ENCODE measurements around the gene ERBB2. TPM values are rescaled to one million over a fixed set of nuclear protein-coding genes. Genes with fewer than 3 reads are reported as not detected.

The ERBB2 gene
- total and polyA plus RNA-seq, 2 of the 13 experiments (the other 11 are each of a cell fraction or from before 2014, with no cell fraction given), result 57.7 to 64.1 TPM

DNA sequence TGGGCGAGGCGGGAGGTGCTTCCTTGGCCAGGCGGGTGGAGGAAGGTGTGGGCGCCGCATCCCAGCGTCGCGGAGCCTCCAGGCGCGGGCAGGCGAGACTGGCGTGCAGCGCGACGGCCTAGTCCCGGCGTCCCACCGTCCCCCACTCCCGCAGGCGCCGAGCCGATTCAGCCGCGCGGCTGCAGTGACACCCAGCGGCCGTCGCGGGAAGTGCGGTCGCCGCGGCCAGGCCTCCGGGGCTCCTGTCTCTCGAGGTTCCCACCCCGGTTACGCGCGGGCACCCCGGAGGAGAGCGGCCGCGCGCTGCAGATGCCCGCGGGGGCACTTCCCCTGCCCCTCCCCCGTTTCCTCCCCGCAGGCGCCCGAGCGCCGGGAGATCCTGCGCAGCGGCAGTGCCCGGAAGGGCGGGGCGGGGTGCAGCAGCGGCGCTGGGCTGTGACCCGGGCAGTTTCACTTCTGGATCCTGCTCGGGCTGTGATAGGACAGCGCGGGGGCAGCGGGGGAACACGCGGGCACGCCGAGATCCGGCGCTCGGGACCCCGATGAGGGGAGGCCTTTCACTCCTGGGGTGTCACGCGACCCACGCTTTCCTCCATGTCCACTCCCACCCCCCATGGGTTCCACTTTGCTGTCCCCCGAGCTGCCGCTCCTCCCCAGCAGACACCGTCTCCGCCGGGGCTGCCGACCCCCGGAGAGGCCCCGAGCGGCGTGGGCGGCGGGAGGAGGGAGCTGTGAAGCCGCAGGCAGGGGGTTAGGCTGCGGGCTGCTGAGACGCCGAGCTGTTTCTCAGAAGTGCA, 54.5 kb downstream of the ERBB2 start (continued):
- TF ChIP-seq ZNF567 (CRISPR knock-in tag; IDR thresholded peaks at IDR 0.05; ENCODE audit: borderline replicate concordance) (peak; percentile 64; the same call in 1 of the 2 replicates), ZNF143 (CRISPR knock-in tag; IDR thresholded peaks at IDR 0.05) (peak; percentile 75), KDM4B (CRISPR knock-in tag; IDR thresholded peaks at IDR 0.05) (peak; percentile 59; the same call in 1 of the 2 replicates), ZNF274 (CRISPR knock-in tag; IDR thresholded peaks at IDR 0.05) (peak; percentile 46; the same call in 1 of the 2 replicates), HDAC6 (IDR thresholded peaks at IDR 0.05; ENCODE audit: low read depth, low read length) (no peak), ZNF7 (CRISPR knock-in tag; IDR thresholded peaks at IDR 0.05) (no peak), RXRA (CRISPR knock-in tag; IDR thresholded peaks at IDR 0.05) (peak; percentile 86), ZBTB42 (CRISPR knock-in tag; IDR thresholded peaks at IDR 0.05) (peak; percentile 93; the same call in 1 of the 2 replicates), PRPF4 (IDR thresholded peaks at IDR 0.05; ENCODE audit: low read depth, low read length, poor library complexity, severe bottlenecking) (no peak), MAFG (CRISPR knock-in tag; IDR thresholded peaks at IDR 0.05) (peak; percentile 61; the same call in 1 of the 2 replicates), ZNF644 (CRISPR knock-in tag; IDR thresholded peaks at IDR 0.05; ENCODE audit: low read depth) (no peak; the same call in 1 of the 2 replicates), MIER3 (CRISPR knock-in tag; IDR thresholded peaks at IDR 0.05; ENCODE audit: borderline replicate concordance) (peak; percentile 27; the same call in 1 of the 2 replicates), ZNF251 (CRISPR knock-in tag; IDR thresholded peaks at IDR 0.05) (no peak), CBX5 (CRISPR knock-in tag; IDR thresholded peaks at IDR 0.05; ENCODE audit: borderline replicate concordance) (peak; percentile 48), ZNF414 (CRISPR knock-in tag; IDR thresholded peaks at IDR 0.05) (peak; percentile 87; the same call in 1 of the 2 replicates), ZNF33B (CRISPR knock-in tag; IDR thresholded peaks at IDR 0.05) (peak; percentile 21), ATF1 (CRISPR knock-in tag; IDR thresholded peaks at IDR 0.05) (no peak), SCMH1 (CRISPR knock-in tag; IDR thresholded peaks at IDR 0.05; ENCODE audit: borderline replicate concordance) (no peak), ELF1 (CRISPR knock-in tag; IDR thresholded peaks at IDR 0.05) (peak; percentile 82), ZBTB39 (CRISPR knock-in tag; IDR thresholded peaks at IDR 0.05) (peak; percentile 85; the same call in 1 of the 2 replicates)
- TF ChIP-seq, protein P1, sequence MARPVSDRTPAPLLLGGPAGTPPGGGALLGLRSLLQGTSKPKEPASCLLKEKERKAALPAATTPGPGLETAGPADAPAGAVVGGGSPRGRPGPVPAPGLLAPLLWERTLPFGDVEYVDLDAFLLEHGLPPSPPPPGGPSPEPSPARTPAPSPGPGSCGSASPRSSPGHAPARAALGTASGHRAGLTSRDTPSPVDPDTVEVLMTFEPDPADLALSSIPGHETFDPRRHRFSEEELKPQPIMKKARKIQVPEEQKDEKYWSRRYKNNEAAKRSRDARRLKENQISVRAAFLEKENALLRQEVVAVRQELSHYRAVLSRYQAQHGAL (CRISPR knock-in tag; IDR thresholded peaks at IDR 0.05; ENCODE audit: not compliant biosample characterization), result peak; percentile 85
- TF ChIP-seq, protein P2, sequence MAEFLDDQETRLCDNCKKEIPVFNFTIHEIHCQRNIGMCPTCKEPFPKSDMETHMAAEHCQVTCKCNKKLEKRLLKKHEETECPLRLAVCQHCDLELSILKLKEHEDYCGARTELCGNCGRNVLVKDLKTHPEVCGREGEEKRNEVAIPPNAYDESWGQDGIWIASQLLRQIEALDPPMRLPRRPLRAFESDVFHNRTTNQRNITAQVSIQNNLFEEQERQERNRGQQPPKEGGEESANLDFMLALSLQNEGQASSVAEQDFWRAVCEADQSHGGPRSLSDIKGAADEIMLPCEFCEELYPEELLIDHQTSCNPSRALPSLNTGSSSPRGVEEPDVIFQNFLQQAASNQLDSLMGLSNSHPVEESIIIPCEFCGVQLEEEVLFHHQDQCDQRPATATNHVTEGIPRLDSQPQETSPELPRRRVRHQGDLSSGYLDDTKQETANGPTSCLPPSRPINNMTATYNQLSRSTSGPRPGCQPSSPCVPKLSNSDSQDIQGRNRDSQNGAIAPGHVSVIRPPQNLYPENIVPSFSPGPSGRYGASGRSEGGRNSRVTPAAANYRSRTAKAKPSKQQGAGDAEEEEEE (CRISPR knock-in tag; IDR thresholded peaks at IDR 0.05; ENCODE audit: borderline replicate concordance), result no peak
- TF ChIP-seq, protein P3, sequence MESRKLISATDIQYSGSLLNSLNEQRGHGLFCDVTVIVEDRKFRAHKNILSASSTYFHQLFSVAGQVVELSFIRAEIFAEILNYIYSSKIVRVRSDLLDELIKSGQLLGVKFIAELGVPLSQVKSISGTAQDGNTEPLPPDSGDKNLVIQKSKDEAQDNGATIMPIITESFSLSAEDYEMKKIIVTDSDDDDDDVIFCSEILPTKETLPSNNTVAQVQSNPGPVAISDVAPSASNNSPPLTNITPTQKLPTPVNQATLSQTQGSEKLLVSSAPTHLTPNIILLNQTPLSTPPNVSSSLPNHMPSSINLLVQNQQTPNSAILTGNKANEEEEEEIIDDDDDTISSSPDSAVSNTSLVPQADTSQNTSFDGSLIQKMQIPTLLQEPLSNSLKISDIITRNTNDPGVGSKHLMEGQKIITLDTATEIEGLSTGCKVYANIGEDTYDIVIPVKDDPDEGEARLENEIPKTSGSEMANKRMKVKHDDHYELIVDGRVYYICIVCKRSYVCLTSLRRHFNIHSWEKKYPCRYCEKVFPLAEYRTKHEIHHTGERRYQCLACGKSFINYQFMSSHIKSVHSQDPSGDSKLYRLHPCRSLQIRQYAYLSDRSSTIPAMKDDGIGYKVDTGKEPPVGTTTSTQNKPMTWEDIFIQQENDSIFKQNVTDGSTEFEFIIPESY (CRISPR knock-in tag; IDR thresholded peaks at IDR 0.05), result no peak
